HCT116 (cell line): Measurements from ENCODE around the gene MTHFD1L. TPM values are rescaled to one million over a fixed set of nuclear protein-coding genes. Genes with fewer than 3 reads are reported as not detected.

Experiments
- ATAC-seq: fragments of 200-7000 bp; cut with Tn5 transposase; 2 replicates; pipeline ENCODE4 v1.9.1; 2020; ENCODE audit warnings: mild to moderate bottlenecking, moderate library complexity
- BruUV-seq: library from RNA; stranded (reverse); fragments of 400-500 nt; replicated peaks from 2 replicates; lab custom pipeline; 2021; lab: Mats Ljungman, UMichigan
- CTCF ChIA-PET: fragments of 300-600 bp; sonication (Branson Sonifier 250); formaldehyde crosslinking; loops from one replicate; lab custom pipeline; 2021; ENCODE audit warnings: antibody characterized with exemption; lab: Charles Lee
- POLR2A ChIA-PET: fragments of 300-600, 350-600 bp; sonication (Branson Sonifier 250); formaldehyde crosslinking; loops from one replicate; lab custom pipeline; 2021; ENCODE audit warnings: antibody characterized with exemption; lab: Charles Lee
- RAD21 ChIA-PET, 2 experiments: fragments of 300-600 bp; sonication (Branson Sonifier 250); formaldehyde crosslinking; loops; one replicate each; lab custom pipeline; 2023; ENCODE audit warnings: low total read pairs in 2 of 2; ENCODE audit not compliant: uncharacterized antibody in 2 of 2, unreplicated experiment in 2 of 2, low non-redundant PET in 1 of 2; lab: Charles Lee
- DNase-seq: peaks from one replicate; pipeline ENCODE4 v3.0.0-alpha.2; 2010; ENCODE audit warnings: low read depth, low spot score
- H2AFZ ChIP-seq: fragments of 200-600 bp; shearing (Covaris generic), sonication (generic); 2 replicates; pipeline ENCODE4 v1.6.1; 2017; ENCODE audit warnings: low read depth, mixed run types, mixed read lengths, antibody characterized with exemption, low read length; ENCODE audit not compliant: poor library complexity, severe bottlenecking
- H3K27ac ChIP-seq: 2 replicates; pipeline ENCODE4 v1.5.1; 2012; ENCODE audit warnings: low read depth, low read length
- H3K27me3 ChIP-seq: fragments of 200-600 bp; sonication (generic); 2 replicates; pipeline ENCODE4 v1.6.1; 2016; ENCODE audit warnings: mixed run types, low read length, mixed read lengths; ENCODE audit not compliant: insufficient read depth
- H3K36me3 ChIP-seq, 2 experiments: fragments of 200-500 bp in 1 of 2; fragments of 200-600 bp in 1 of 2; sonication (Bioruptor generic) in 1 of 2; sonication (generic) in 1 of 2; 2 replicates each; pipeline versions ENCODE4 v1.5.1 to v1.6.1; 2014 to 2016; ENCODE audit warnings: low read length in 2 of 2, inconsistent platforms in 1 of 2, mixed read lengths in 1 of 2, mixed run types in 1 of 2; ENCODE audit not compliant: insufficient read depth in 2 of 2, control insufficient read depth in 1 of 2
- H3K4me1 ChIP-seq, 2 experiments: fragments of 200-600 bp in 1 of 2; sonication (generic) in 1 of 2; 2 replicates each; pipeline versions ENCODE4 v1.5.1 to v1.6.1; 2012 to 2017; ENCODE audit warnings: low read length in 2 of 2, inconsistent platforms in 1 of 2, mild to moderate bottlenecking in 1 of 2, mixed read lengths in 1 of 2, mixed run types in 1 of 2, moderate library complexity in 1 of 2; ENCODE audit not compliant: insufficient read depth in 2 of 2, control insufficient read depth in 1 of 2
- H3K4me2 ChIP-seq: fragments of 200-600 bp; sonication (generic); 2 replicates; pipeline ENCODE4 v1.6.1; 2017; ENCODE audit warnings: mixed run types, low read length, mixed read lengths
- H3K4me3 ChIP-seq, 2 experiments: fragments of 200-600 bp in 1 of 2; sonication (generic) in 1 of 2; replicated peaks in 1 of 2; 2 replicates each; pipeline ENCODE4 v1.5.1; 2011 to 2016; ENCODE audit warnings: low read length in 2 of 2, control low read depth in 1 of 2, low read depth in 1 of 2, mild to moderate bottlenecking in 1 of 2, mixed read lengths in 1 of 2, mixed run types in 1 of 2
- H3K79me2 ChIP-seq: fragments of 200-600 bp; sonication (generic); 2 replicates; pipeline ENCODE4 v1.6.1; 2017; ENCODE audit warnings: mild to moderate bottlenecking, mixed run types, low read length, moderate library complexity, mixed read lengths; ENCODE audit not compliant: insufficient read depth
- H3K9ac ChIP-seq: fragments of 200-600 bp; sonication (generic); 2 replicates; pipeline ENCODE4 v1.6.1; 2016; ENCODE audit warnings: low read length, mixed read lengths
- H3K9me2 ChIP-seq: fragments of 200-600 bp; sonication (generic), shearing (Covaris generic); 2 replicates; pipeline ENCODE4 v1.6.1; 2017; ENCODE audit warnings: mixed run types, mild to moderate bottlenecking, moderate library complexity; ENCODE audit not compliant: insufficient read depth
- H3K9me3 ChIP-seq, 2 experiments: fragments of 200-500 bp in 1 of 2; fragments of 200-600 bp in 1 of 2; sonication (Bioruptor generic) in 1 of 2; sonication (generic) in 1 of 2; 2 replicates each; pipeline ENCODE4 v1.6.1; 2014 to 2017; ENCODE audit warnings: low read length in 2 of 2, mixed read lengths in 2 of 2, inconsistent platforms in 1 of 2, low read depth in 1 of 2, mild to moderate bottlenecking in 1 of 2, mixed run types in 1 of 2, moderate library complexity in 1 of 2; ENCODE audit not compliant: control insufficient read depth in 1 of 2, insufficient read depth in 1 of 2
- H4K20me1 ChIP-seq: fragments of 200-600 bp; sonication (generic), shearing (Covaris generic); 2 replicates; pipeline ENCODE4 v1.6.1; 2017; ENCODE audit warnings: mixed run types, mild to moderate bottlenecking, moderate library complexity; ENCODE audit not compliant: insufficient read depth
- ATF3 ChIP-seq: IDR thresholded peaks from 2 replicates; pipeline ENCODE4 v1.6.1; 2012
- CBX3 ChIP-seq: IDR thresholded peaks from 2 replicates; pipeline ENCODE4 v1.6.1; 2012; ENCODE audit warnings: low read depth
- EZH2 ChIP-seq: fragments of 200-600 bp; sonication (generic); IDR thresholded peaks from 2 replicates; pipeline ENCODE4 v1.6.1; 2017; ENCODE audit warnings: antibody characterized with exemption, mixed run types
- EZH2phosphoT487 ChIP-seq: fragments of 200-600 bp; IDR thresholded peaks from 2 replicates; pipeline ENCODE4 v1.6.1; 2018; ENCODE audit warnings: antibody characterized with exemption, borderline replicate concordance
- MAX ChIP-seq: IDR thresholded peaks from 2 replicates; pipeline ENCODE4 v1.6.1; 2012
- POLR2A ChIP-seq: IDR thresholded peaks from 2 replicates; pipeline ENCODE4 v1.7.0; 2011; ENCODE audit warnings: borderline replicate concordance; ENCODE audit not compliant: insufficient read depth, insufficient read length; ENCODE audit errors: extremely low read depth
- POLR2AphosphoS5 ChIP-seq: IDR thresholded peaks from 2 replicates; pipeline ENCODE4 v1.6.1; 2011; ENCODE audit warnings: mild to moderate bottlenecking, low read depth, low read length, moderate library complexity
- RAD21 ChIP-seq: IDR thresholded peaks from 2 replicates; pipeline ENCODE4 v1.6.1; 2012; ENCODE audit warnings: low read depth, mild to moderate bottlenecking
- REST ChIP-seq: IDR thresholded peaks from 2 replicates; pipeline ENCODE4 v1.6.1; 2012; ENCODE audit warnings: low read depth
- SRF ChIP-seq: IDR thresholded peaks from 2 replicates; pipeline ENCODE4 v1.6.1; 2012; ENCODE audit warnings: low read depth
- TCF7L2 ChIP-seq: IDR thresholded peaks from 2 replicates; pipeline ENCODE4 v1.7.0; 2011; ENCODE audit warnings: borderline replicate concordance, inconsistent platforms; ENCODE audit not compliant: insufficient read depth, insufficient read length; ENCODE audit errors: extremely low read depth
- YY1 ChIP-seq: IDR thresholded peaks from 2 replicates; pipeline ENCODE4 v1.6.1; 2011; ENCODE audit warnings: low read length, low read depth, moderate library complexity, mild to moderate bottlenecking; ENCODE audit not compliant: insufficient replicate concordance; ENCODE audit errors: extremely low read depth
- ZBTB33 ChIP-seq: IDR thresholded peaks from 2 replicates; pipeline ENCODE4 v1.6.1; 2011; ENCODE audit warnings: mild to moderate bottlenecking, low read length, moderate library complexity; ENCODE audit not compliant: insufficient replicate concordance; ENCODE audit errors: extremely low read depth
- intact Hi-C: fragments of 100-400 bp; cut with micrococcal nuclease; formaldehyde crosslinking; loops from 2 replicates; pipeline ENCODE4 v1.10.0; 2022
- total RNA-seq: library from RNA; stranded (reverse); gene quantifications from one replicate; pipeline ENCODE4 v1.2.1, GENCODE V29; 2021; ENCODE audit not compliant: unreplicated experiment

Gene MTHFD1L
- total RNA-seq, 1 experiment from 2014 or later: 127 TPM

GRCh38 chr6:150949526-150949925 is 84.0 kb downstream of the MTHFD1L start:
- no peaks in the 10 kb centered on the region for H4K20me1 ChIP-seq
- no peak overlapping the region for H3K27ac ChIP-seq
- H3K9me2 ChIP-seq: no peaks in the 10 kb centered on the region
- ChIA-PET POLR2A (no interaction called here), CTCF (no interaction called here), RAD21 (no interaction called here)
- H2AFZ ChIP-seq: no peak overlapping the region
- DNase-seq (no peak), ATAC-seq (no peak)
- H3K79me2 ChIP-seq: no peaks in the 10 kb centered on the region
- H3K4me3 ChIP-seq: no peak overlapping the region
- H3K4me1 ChIP-seq: no peaks in the 10 kb centered on the region
- no TSS peak for BruUV-seq
- H3K27me3 ChIP-seq: no peaks in the 10 kb centered on the region
- no peak overlapping the region for H3K9ac ChIP-seq
- H3K36me3 ChIP-seq: peaks cover 11 to 47% of the 10 kb centered on the region in 2 experiments; a peak in 3 of 4 replicates
- intact Hi-C loops: no loop called here
- TF ChIP-seq TCF7L2: no peak
- TF ChIP-seq EZH2: no peak
- no peak for TF ChIP-seq MAX
- no peak for TF ChIP-seq ATF3
- TF ChIP-seq RAD21: no peak
- TF ChIP-seq CBX3: no peak
- TF ChIP-seq SRF: no peak
- TF ChIP-seq ZBTB33: no peak
- TF ChIP-seq POLR2A: no peak
- TF ChIP-seq POLR2AphosphoS5: no peak
- TF ChIP-seq YY1: no peak
- no peak for TF ChIP-seq REST
- no peak for TF ChIP-seq EZH2phosphoT487
- H3K9me3 ChIP-seq: no peaks in the 10 kb centered on the region
- H3K4me2 ChIP-seq: no peak overlapping the region
